ENCODE measurements around the gene SFSWAP.
"Not testable (repeated sequence)": the region's sequence is repeated elsewhere in the genome, so short reads cannot be mapped to it uniquely, and the experiment has no call there.

The SFSWAP gene

DNA sequence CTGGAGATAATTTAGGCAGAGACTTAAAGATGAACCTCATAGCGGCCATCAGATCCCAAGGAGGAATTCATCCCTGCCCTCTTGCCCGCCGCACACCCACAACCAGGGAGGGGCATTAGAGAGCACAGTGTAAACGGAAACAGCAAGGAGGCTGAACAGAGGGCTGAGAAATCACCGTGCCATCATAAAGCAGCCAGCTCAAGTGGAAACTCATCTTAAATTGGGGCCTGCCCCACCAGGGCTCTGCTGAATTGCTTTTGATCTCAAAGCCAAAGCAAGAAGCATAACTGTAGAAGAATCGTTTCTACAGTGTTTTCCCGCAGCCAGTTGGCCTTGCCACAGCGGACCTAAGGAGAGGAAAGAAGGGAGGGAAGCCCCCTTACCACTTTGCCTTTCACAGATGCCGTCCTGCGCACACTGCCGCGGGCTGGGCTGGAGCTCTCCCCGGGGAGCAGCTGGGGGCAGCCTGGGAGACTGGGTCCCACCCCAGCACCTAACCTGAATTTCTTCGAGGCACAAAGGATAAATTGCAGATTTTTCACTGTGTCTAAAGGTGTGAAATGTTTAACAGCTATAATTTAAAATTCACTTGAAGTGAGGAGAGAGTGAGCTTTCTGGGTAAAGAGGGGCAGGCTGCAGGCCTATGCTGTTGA is 65.5 kb downstream of the SFSWAP start:
- TF ChIP-seq, protein P1, sequence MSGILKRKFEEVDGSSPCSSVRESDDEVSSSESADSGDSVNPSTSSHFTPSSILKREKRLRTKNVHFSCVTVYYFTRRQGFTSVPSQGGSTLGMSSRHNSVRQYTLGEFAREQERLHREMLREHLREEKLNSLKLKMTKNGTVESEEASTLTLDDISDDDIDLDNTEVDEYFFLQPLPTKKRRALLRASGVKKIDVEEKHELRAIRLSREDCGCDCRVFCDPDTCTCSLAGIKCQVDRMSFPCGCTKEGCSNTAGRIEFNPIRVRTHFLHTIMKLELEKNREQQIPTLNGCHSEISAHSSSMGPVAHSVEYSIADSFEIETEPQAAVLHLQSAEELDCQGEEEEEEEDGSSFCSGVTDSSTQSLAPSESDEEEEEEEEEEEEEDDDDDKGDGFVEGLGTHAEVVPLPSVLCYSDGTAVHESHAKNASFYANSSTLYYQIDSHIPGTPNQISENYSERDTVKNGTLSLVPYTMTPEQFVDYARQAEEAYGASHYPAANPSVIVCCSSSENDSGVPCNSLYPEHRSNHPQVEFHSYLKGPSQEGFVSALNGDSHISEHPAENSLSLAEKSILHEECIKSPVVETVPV (CRISPR knock-in tag; IDR thresholded peaks at IDR 0.05), result no peak
- no peak for TF ChIP-seq ISL1 (CRISPR knock-in tag; IDR thresholded peaks at IDR 0.05)
- TF ChIP-seq POU6F1 (CRISPR knock-in tag; IDR thresholded peaks at IDR 0.05; ENCODE audit: borderline replicate concordance, low read depth), result no peak
- no peak for TF ChIP-seq PATZ1 (CRISPR knock-in tag; IDR thresholded peaks at IDR 0.05; ENCODE audit: borderline replicate concordance)
- no peak for TF ChIP-seq CSDC2 (CRISPR knock-in tag; IDR thresholded peaks at IDR 0.05)
- TF ChIP-seq TOX (CRISPR knock-in tag; IDR thresholded peaks at IDR 0.05; ENCODE audit: borderline replicate concordance), result no peak
- no peak for TF ChIP-seq ARNTL (CRISPR knock-in tag; IDR thresholded peaks at IDR 0.05; ENCODE audit: borderline replicate concordance, low read depth)
- TF ChIP-seq ZNF70 (CRISPR knock-in tag; IDR thresholded peaks at IDR 0.05), result no peak
- TF ChIP-seq, protein P2, sequence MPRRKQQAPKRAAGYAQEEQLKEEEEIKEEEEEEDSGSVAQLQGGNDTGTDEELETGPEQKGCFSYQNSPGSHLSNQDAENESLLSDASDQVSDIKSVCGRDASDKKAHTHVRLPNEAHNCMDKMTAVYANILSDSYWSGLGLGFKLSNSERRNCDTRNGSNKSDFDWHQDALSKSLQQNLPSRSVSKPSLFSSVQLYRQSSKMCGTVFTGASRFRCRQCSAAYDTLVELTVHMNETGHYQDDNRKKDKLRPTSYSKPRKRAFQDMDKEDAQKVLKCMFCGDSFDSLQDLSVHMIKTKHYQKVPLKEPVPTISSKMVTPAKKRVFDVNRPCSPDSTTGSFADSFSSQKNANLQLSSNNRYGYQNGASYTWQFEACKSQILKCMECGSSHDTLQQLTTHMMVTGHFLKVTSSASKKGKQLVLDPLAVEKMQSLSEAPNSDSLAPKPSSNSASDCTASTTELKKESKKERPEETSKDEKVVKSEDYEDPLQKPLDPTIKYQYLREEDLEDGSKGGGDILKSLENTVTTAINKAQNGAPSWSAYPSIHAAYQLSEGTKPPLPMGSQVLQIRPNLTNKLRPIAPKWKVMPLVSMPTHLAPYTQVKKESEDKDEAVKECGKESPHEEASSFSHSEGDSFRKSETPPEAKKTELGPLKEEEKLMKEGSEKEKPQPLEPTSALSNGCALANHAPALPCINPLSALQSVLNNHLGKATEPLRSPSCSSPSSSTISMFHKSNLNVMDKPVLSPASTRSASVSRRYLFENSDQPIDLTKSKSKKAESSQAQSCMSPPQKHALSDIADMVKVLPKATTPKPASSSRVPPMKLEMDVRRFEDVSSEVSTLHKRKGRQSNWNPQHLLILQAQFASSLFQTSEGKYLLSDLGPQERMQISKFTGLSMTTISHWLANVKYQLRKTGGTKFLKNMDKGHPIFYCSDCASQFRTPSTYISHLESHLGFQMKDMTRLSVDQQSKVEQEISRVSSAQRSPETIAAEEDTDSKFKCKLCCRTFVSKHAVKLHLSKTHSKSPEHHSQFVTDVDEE (CRISPR knock-in tag; IDR thresholded peaks at IDR 0.05), result no peak
- no peak for TF ChIP-seq PPARA (CRISPR knock-in tag; IDR thresholded peaks at IDR 0.05; ENCODE audit: borderline replicate concordance)
- no peak for TF ChIP-seq OSR1 (CRISPR knock-in tag; IDR thresholded peaks at IDR 0.05)
- TF ChIP-seq ZC3H10 (CRISPR knock-in tag; IDR thresholded peaks at IDR 0.05), result no peak
- TF ChIP-seq RARB (CRISPR knock-in tag; IDR thresholded peaks at IDR 0.05), result no peak
- TF ChIP-seq SNAI2 (CRISPR knock-in tag; IDR thresholded peaks at IDR 0.05), result no peak
- TF ChIP-seq ZFP3 (CRISPR knock-in tag; IDR thresholded peaks at IDR 0.05), result no peak
- no peak for TF ChIP-seq ZNF565 (CRISPR knock-in tag; conservative IDR thresholded peaks at IDR 0.05; ENCODE audit: low read depth)
- no peak for TF ChIP-seq ZFP30 (CRISPR knock-in tag; IDR thresholded peaks at IDR 0.05)
- TF ChIP-seq BACH2 (CRISPR knock-in tag; IDR thresholded peaks at IDR 0.05; ENCODE audit: borderline replicate concordance), result no peak
- TF ChIP-seq ZNF8 (CRISPR knock-in tag; IDR thresholded peaks at IDR 0.05), result no peak
- no peak for ATAC-seq

- not testable (repeated sequence) for ATAC-seq
These were observed 66.4 kb downstream of the SFSWAP start for GRCh38 chr12:131777269-131777668.

- TF ChIP-seq ZNF70 (CRISPR knock-in tag; IDR thresholded peaks at IDR 0.05), result no peak
- TF ChIP-seq CREB5 (CRISPR knock-in tag; IDR thresholded peaks at IDR 0.05; ENCODE audit: low read depth), result no peak
- TF ChIP-seq ZNF565 (CRISPR knock-in tag; conservative IDR thresholded peaks at IDR 0.05; ENCODE audit: low read depth), result no peak
- TF ChIP-seq RARB (CRISPR knock-in tag; IDR thresholded peaks at IDR 0.05), result no peak
- no peak for TF ChIP-seq ZNF8 (CRISPR knock-in tag; IDR thresholded peaks at IDR 0.05)
- TF ChIP-seq ZFP30 (CRISPR knock-in tag; IDR thresholded peaks at IDR 0.05), result no peak
- no peak for TF ChIP-seq TCF4 (CRISPR knock-in tag; IDR thresholded peaks at IDR 0.05; ENCODE audit: borderline replicate concordance)
- TF ChIP-seq, protein P2 (CRISPR knock-in tag; IDR thresholded peaks at IDR 0.05), result no peak
- TF ChIP-seq PPARA (CRISPR knock-in tag; IDR thresholded peaks at IDR 0.05; ENCODE audit: borderline replicate concordance), result no peak
- no peak for TF ChIP-seq ARNTL (CRISPR knock-in tag; IDR thresholded peaks at IDR 0.05; ENCODE audit: borderline replicate concordance, low read depth)
- no peak for TF ChIP-seq SNAI2 (CRISPR knock-in tag; IDR thresholded peaks at IDR 0.05)
- ATAC-seq, result no peak
These were observed 68.1 kb downstream of the SFSWAP start for GRCh38 chr12:131779027-131779426.

Data from SK-N-SH treated with all-trans-retinoic acid at 6 μM for 48 hours (cell line).